Subcutaneous adipose tissue (tissue), 4 donors: Measurements from ENCODE around the gene SPAG16. TPM values are rescaled to one million over a fixed set of nuclear protein-coding genes. Genes with fewer than 3 reads are reported as not detected.

ENCODE experiments used
- CTCF ChIP-seq: fragments of 450-650 bp; IDR thresholded peaks from one replicate; pipeline ENCODE4 v1.5.1; 2016; ENCODE audit warnings: low read depth, mild to moderate bottlenecking, control low read depth, antibody characterized with exemption, moderate library complexity
- total RNA-seq, 4 donors: library from RNA; depleted of rRNA; stranded (reverse); fragments of >200 nt; gene quantifications; one replicate each; pipeline ENCODE4 v1.1.0, GENCODE V29; 2016

The SPAG16 gene
- total RNA-seq, 4 donors from 2014 or later: 11.2 to 27.2 (median 18.2) TPM

DNA sequence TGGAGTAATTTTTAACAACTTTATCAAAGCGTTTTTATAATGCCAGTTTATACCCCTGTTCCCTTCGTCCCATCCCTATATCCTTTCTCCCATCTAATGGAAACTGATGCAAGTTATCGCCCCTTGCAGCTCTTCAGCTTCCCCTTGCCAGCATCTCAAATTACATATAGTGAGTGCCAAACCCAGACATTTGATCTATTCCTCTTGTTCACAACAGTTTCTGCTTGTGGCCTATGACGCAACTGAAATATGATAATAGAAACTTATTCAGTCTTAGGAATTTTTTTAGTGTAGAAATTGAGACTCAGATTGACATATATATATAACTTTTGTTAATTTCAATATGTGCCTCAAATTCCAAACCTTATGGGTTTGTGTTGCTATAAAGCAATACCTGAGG, 564.4 kb downstream of the SPAG16 start:
- TF ChIP-seq CTCF: no peak

- no peak for TF ChIP-seq CTCF
Measured at GRCh38 chr2:213861638-213862037, 577.4 kb downstream of the SPAG16 start.

DNA sequence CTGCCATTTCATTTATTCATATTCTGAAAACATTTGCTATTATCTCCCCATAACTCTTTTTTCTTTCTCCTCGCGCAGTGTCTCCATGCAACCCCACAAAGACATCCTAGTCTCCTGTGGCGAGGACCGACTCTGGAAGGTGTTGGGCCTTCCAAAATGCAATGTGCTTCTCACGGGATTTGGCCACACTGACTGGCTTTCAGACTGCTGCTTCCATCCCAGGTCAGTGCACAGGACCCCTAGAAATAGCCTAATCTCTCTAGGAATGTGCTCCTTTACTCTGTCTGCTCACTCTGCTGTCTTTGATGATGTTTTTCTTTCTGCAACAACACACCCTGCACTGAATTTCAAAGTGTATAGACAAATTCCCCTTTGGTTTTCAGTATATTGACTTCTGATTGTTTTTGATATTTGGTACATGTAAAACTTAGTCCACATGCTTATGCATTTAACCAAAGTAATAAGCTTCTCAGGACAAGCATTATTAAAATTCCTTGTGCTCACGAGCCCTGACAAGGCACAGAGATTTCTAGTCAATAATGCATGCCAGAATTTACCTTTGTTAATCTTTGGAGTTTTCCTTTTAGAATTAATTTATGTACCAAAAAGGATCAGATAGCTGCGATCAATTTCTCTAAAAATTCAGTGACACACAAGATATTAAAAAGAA, 578.3 kb downstream of the SPAG16 start:
- no peak for TF ChIP-seq CTCF

GRCh38 chr2:213863541-213863940, 579.3 kb downstream of the SPAG16 start:
- no peak for TF ChIP-seq CTCF

DNA sequence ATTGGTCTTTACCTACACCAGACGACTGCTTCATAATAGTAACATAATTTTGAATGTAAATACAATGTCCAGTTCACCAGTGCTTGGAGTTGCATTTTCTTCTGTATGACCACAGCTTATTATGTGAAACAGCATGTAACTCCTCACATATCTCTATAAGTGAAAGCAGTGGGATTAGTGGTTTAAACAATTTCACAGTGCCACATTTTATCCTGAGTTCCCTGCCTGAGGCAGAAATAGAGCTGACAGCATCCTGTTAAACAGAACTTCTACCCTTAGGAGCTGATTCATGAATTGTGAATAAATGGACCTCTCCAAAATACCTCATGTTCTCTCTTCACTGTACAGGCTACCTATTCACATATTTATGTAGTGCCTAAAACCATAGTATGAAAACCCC, 584.3 kb downstream of the SPAG16 start:
- TF ChIP-seq CTCF: no peak

DNA sequence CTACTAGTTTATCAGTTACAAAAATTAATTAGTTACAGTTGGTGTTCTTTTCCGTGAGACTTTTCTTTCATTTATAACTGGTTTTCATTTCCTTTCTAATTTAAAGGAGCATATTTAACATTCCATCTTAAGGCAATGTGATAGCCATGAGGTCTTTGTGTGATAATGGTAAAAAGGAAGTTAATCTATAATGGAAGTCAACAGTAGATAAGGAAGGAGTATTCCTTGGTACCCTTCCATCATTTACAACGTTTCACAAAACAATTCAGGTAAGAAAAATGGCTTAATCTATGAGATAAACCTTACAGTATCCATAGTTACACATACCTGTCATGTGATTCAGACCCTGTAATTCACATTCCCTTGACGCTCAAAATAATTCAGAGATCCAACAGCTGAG, 601.2 kb downstream of the SPAG16 start:
- no peak for TF ChIP-seq CTCF

- no peak for TF ChIP-seq CTCF
Measured at GRCh38 chr2:213914510-213914909, 630.2 kb downstream of the SPAG16 start.
